Activated CD4-positive, alpha-beta T cell treated with anti-CD3 and anti-CD28 coated beads for 24 hours (primary cell): ENCODE measurements around the gene SOX2.
A peak's percentile ranks its signal among the peaks of the same experiment; 100 is the strongest.

Experiments
- DNase-seq, 2 donors: peaks; one replicate each; pipeline ENCODE4 v3.0.0-alpha.2; 2020; ENCODE audit warnings: low read depth in 2 of 2

Gene SOX2

DNA sequence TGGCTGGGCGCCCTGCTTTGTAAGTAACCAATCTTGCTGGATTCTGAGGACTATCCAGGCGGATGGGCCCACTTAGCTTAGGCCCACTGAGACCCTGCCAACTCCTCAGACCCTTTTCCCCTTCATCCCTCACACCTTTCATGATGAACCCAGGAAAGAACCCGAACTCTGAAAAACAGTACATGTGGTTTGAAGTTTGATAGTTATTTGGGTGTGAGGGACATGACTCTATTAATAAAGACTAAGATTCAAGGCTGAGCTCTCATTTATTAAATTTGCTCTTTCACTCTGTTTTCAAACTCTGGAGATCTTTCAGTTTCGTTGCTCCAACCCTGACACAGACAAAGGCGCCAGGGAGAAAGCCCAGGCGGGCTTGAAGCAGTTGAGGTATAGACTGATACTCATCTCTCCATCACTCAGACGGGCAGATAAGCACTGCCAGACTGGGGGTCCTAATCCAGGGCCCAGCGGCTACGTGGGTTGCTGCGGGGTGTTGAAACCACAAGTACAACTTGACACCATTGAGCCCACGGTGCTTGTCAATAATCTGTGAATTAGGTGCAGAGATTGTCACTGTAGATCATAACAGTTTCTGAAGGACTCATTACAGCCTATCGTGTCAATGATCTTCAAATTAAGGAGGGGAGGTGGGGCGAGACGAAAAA is 7.2 kb upstream of the SOX2 start:
- no peak for DNase-seq

DNA sequence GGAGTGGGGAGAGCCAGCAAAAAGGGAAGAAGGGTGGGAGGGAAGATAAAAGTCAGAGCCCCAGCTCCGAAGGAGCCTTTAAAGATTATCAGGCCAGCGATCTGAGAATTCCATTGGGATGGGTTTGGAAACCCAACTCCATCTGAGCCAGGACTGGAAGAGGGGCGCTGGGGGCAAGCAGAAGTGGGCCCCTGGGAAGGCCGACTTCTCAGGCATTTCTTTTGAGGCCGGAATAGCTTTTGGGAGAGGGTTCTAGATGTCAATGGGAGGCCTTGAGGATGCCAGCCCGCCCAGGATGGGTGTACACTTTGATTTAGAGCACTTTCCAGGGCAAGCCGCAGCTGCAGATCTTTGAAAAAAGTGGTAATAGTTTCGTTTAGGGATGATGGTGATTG is 6.6 kb upstream of the SOX2 start:
- DNase-seq: no peak

DNA sequence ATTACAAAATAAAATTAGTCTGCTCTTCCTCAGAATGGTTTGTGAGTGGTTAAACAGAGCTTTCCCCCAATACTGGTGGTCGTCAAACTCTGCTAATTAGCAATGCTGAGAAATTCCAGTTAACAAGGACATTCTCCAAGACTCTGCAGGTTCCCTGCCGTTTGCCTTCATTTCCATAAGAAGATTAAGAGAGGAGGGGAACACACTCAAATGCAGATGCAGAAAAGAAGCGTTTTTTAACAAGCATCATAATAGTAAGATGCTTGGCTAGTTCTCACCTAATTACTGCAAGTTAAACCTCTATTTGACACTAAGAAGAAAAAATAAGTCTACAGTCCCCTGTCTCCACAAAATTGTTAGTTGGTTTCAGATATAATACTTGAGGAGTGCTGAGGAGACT is 3.7 kb upstream of the SOX2 start:
- no peak for DNase-seq

DNA sequence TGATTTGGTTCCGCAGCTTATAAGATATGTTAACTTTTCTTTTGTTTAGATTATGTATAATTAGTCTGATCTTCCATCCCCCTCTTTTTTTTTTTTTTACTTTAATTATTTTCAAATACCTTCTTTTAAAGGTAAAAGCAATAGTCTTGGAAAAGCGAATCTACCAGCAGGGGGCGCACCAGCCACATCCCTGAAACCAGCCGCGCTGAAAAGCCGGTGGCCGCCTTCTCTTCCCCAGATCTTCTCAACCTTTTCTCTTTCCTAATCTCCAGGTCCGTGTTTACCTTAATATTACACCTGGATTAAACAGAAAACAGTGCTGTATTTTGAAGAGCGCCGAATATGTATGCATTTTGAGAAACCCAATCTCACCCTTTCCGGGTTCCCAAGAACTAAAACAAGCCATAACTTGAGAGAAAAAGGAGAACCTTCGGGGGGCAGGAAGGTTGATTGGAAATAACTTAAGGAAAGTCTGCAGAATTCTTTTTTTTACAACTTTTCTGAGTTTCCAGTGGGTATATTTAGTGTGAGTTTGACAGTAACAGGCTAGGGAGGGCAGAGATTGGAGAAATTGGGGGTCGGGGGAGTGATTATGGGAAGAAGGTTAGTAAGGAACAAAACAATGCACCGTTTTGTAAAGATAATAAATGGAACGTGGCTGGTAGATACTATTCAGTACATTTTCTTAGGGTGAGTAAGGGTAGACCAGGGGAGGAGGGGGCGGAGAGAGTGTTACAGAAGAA is 2.0 kb upstream of the SOX2 start:
- peak; percentile 50 to 62 for DNase-seq

DNA sequence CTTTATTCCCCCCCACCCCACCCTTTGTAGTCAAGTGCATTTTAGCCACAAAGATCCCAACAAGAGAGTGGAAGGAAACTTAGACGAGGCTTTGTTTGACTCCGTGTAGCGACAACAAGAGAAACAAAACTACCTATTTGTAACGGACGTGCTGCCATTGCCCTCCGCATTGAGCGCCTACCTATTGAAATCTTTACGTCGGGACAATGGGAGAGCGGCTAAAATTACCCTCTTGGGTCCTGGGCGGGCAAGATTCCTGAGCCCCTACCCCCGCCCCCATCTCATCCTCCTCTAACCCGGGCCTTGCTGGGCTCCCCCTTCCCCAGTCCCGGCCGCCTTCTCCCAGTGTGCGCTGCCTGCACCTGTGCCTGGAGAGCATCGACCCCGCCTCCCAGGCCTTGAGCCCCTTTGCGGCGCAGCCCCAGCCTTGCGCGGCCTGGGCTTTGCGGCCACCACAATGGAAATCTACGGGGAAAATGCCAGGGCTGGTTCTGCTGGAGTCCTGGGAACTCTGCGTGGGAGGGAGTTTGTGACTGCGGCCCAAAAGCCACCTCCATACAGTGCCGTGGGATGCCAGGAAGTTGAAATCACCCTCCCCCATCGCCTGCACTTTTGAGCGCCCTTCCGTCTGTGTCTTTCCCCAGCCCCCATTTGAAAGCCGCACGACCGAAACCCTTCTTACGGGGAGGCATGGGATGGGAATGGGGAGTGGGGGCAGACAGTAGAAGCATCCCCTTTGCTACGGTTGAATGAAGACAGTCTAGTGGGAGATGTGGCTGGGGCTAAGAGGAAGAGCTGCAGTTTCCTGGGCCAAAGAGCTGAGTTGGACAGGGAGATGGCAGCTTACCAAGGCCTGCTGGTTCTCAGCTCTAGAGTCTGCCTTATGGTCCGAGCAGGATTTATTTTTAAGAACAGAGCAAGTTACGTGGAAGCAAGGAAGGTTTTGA is 1.1 kb upstream of the SOX2 start:
- DNase-seq: no peak

DNA sequence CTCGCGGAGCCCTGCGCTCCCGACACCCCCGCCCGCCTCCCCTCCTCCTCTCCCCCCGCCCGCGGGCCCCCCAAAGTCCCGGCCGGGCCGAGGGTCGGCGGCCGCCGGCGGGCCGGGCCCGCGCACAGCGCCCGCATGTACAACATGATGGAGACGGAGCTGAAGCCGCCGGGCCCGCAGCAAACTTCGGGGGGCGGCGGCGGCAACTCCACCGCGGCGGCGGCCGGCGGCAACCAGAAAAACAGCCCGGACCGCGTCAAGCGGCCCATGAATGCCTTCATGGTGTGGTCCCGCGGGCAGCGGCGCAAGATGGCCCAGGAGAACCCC is 464 bp downstream of the SOX2 start:
- no peak for DNase-seq

DNA sequence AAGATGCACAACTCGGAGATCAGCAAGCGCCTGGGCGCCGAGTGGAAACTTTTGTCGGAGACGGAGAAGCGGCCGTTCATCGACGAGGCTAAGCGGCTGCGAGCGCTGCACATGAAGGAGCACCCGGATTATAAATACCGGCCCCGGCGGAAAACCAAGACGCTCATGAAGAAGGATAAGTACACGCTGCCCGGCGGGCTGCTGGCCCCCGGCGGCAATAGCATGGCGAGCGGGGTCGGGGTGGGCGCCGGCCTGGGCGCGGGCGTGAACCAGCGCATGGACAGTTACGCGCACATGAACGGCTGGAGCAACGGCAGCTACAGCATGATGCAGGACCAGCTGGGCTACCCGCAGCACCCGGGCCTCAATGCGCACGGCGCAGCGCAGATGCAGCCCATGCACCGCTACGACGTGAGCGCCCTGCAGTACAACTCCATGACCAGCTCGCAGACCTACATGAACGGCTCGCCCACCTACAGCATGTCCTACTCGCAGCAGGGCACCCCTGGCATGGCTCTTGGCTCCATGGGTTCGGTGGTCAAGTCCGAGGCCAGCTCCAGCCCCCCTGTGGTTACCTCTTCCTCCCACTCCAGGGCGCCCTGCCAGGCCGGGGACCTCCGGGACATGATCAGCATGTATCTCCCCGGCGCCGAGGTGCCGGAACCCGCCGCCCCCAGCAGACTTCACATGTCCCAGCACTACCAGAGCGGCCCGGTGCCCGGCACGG is 991 bp downstream of the SOX2 start:
- no peak for DNase-seq

DNA sequence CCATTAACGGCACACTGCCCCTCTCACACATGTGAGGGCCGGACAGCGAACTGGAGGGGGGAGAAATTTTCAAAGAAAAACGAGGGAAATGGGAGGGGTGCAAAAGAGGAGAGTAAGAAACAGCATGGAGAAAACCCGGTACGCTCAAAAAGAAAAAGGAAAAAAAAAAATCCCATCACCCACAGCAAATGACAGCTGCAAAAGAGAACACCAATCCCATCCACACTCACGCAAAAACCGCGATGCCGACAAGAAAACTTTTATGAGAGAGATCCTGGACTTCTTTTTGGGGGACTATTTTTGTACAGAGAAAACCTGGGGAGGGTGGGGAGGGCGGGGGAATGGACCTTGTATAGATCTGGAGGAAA is 1.5 kb downstream of the SOX2 start:
- DNase-seq: no peak

DNA sequence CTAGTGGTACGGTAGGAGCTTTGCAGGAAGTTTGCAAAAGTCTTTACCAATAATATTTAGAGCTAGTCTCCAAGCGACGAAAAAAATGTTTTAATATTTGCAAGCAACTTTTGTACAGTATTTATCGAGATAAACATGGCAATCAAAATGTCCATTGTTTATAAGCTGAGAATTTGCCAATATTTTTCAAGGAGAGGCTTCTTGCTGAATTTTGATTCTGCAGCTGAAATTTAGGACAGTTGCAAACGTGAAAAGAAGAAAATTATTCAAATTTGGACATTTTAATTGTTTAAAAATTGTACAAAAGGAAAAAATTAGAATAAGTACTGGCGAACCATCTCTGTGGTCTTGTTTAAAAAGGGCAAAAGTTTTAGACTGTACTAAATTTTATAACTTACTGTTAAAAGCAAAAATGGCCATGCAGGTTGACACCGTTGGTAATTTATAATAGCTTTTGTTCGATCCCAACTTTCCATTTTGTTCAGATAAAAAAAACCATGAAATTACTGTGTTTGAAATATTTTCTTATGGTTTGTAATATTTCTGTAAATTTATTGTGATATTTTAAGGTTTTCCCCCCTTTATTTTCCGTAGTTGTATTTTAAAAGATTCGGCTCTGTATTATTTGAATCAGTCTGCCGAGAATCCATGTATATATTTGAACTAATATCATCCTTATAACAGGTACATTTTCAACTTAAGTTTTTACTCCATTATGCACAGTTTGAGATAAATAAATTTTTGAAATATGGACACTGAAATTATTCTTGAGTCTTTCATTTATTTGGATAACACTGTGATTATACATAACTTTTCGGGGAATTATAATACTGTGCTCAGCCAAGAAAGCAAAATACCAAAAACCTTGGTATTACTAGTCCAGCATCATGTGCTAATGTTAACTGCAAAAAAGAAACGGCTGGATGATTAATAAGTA is 2.2 kb downstream of the SOX2 start:
- DNase-seq: no peak

DNA sequence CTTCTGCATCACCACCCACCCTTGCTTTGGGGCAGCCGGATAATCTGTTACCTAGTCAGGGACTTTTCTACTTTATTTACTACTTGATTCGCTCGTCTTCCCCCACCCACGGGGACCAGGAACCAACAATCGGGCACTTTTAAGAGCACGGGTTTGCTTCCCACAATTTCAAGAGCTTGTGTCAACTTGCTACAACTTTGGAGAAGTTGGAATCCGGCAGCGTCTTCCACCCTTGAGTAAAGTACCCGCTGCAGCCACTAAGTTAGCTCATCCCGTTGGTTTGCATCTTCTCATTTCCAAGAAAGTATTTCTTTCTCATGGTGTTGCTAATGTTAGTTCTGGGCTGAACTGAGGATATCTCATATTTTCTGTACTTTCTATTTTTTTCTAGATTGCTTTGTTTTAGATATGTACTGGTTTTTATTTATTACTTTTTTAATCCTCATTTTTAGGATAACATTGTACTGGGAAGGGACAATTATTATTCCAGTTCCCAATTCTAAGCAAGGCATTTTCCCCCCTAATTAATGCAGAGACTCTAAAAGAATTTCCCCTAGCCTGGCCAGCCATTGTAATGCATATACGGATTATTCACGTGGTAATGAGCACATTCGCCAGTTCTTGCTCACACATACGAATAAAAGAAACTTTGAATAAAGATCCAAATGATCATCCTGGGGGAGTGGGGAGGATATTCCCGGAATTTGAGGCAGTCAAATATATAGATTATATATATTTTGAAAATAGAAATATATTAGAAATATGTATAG is 4.0 kb downstream of the SOX2 start:
- DNase-seq: no peak

DNA sequence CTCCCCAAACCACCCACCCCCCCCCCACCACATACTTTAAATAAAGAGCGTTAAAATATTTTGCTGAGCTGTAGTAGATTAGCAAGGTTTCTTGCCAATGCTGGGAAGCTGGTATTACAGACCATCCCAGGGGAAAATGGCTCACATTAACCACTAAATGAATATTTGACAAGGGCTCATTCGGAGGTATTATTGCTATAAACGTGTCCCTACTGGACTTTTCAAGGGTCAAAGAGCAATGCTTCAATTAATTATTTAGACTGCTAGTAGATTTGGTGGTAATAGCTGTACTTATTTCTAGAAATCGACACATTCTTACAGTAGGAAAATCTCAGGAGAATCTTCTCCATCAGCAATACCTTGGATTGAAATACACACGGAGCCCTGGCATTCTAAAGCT is 5.2 kb downstream of the SOX2 start:
- no peak for DNase-seq

DNA sequence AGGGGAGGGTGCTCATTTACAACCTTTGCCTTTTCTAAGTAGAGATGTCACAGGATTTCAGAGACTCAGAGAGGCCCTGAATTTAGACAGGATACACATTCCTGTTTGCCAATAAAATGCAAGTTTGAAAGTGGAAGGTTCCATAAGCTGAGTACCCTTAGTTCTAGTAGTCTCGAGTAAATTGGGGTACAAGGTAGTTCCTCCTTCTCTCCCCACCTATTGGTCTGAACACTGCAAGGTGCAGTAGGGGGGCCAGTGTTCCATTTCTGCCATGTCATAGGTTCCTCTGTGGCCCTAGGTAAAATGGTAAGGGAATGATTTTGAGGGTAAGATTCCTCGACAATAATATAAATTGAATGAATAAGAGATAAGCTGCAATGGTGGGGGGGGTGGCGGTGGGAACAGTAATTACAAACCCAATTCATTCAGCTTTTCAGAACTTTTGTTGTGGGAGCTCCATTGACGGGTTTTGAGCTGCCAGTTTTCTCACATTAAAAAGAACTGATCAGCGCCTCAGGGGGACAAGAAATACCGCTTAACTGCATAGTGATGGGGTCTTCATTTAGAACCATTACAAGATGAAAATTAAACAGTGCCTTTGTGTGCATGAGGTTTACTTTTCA is 5.9 kb downstream of the SOX2 start:
- no peak for DNase-seq

DNA sequence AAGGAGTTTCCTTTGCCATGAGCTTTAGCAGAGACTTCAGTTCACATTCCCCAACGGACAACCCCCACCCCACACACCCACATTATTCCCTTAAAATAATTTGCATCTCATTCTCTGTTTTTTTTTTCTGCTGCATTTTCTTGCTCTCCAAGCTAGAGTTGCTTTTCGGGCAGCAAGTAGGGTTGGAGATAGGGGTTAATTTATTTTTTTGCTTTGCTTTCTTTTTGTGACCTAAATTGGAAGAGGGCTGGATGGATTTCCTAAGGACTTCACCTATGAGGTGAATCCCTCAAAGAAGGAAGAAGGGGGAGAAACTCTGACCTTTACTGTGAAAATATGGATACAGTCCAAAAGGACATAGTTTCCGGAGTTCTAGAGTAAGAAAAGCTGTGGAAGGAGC is 6.6 kb downstream of the SOX2 start:
- no peak for DNase-seq

DNA sequence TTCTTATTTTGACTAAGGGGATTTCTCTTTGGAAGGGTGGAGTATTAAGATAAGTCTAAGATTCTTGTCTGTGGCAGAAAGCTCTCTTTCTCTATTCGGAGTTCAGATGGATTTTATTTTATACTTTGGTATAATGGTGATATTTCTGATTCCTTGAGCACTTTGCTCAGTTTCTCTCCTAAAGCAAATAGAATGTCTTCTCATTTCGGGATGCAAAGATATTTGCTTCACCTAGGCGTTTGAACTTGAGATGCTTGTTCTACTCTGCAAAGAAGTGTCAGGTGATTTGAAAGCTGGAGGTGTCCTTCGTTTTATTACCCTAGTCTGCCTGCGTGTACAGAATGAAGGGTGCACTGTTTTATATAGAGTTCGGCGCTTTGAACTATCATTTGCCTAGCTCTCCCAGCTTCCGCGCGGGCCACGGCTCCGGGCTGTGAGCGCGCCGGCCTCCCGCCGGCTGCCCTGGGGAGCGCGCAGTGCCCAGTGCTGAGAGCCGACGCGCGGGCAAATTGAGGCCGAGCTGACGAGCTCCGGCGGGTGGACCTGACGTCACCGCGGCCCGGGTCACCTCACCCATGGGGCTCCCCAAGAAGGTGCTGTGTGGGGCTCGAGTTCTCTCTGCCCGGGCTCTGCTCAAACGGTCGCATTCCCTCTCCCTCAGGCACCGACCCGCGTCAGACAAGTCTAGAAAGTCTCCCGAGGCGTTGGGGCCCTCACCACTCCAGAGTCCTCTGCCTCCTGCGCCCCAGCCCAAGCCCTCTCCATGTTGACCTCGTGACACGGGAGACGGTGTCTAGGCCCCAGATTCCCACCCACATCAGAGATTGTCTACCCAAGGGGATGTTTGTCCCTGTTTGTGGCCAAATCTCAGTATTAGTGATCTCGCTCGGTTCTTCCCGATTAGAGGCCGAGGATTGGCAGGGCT is 7.5 kb downstream of the SOX2 start:
- no peak for DNase-seq

DNA sequence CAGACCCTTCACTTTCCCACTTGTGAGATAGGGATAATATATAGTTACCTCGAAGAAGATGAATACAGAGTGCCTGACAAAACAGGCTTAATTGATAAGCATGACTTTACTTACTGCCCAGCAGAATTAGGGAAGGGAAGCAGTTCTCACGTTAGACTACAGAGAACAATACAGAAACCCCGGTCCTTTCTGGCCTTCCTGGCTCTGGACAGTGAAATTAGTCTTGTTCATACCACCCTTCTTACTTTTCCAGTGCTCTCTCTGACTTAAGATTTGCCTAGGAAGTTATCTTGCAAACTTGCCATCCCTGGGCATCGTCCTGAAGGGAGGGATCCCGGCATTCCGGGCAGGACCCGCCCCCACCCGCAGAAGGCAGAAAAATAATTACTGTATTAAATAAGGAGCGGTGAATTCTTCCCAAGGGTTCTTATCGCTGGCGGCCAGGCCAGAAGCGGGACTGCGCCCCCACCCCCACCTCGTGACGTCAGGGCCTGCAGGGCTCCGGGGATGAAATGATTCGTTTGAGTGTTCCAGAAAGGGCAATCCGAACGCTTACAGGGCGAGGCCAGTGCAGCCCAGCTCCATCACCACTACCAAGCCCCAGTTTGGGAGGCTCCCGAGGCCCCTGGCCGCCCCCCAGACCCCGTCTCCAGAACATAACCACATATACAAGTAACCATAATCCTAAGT is 8.4 kb downstream of the SOX2 start:
- DNase-seq: no peak

DNA sequence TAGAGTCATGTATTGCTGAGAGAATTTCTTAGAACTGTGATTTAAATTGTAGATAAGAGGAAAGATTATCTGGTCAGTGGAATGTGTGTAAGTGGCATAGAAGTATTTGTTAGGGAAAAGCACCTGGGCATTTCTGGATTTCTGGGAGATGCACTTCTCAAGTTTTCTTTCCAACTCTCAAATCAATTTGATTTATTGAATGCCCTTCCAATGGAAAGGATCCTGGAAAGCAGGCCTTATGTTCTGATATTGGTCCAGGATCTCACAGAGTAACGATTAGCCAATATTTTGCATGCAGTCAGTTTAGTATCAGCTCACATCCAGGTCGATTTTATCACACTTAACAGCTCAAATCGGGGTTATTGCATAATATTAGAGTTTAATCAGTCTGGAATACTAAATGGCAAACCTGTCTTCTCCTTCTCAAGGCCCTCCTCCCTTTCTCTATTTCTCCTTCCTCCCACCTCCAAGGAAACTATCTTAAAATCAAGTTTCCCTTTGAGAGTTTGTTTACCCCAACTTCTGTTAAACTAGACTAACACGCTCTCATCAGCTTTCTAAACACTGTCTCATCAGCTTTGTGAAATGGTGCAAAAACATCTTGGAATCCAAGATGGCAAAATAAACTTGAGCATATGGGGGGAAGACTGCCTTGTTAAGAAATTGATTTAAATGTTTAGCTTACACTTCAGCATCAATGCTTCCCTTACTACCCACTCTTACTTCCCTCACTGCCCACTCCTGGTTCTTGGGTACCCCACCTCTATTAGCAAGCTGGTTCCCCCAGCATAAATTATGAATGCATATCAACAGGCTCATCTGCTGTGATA is 9.5 kb downstream of the SOX2 start:
- DNase-seq: no peak

DNA sequence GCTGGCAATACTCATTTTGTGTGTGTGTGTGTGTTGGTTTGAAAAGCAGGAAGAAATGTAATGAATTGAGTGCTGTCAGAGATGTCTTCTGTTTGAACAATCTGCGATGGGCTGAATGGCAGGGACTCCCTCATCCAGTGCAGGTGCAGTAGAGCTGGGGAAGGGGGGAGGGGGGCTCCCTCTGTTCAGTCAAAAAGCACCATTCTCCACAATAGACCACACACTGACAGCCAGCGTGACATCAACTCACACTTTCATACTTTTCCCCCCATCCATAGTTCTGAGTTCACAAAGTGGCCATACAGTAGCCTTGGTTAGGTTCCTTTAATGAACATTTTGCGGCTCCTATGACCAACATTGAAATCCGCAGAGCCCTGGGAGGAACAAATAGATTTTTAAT is 10.4 kb downstream of the SOX2 start:
- no peak for DNase-seq
